GM10266 (cell line): ENCODE data around the gene TMED3.
"Not testable (repeated sequence)": the region's sequence is repeated elsewhere in the genome, so short reads cannot be mapped to it uniquely, and the experiment has no call there.

ENCODE experiments used
- DNase-seq: peaks from one replicate; pipeline ENCODE4 v3.0.0; 2012; ENCODE audit errors: extremely low spot score
- TF ChIP-seq, protein P1 (sequence below): IDR thresholded peaks from 2 replicates; pipeline ENCODE4 v1.5.1; 2012; ENCODE audit warnings: mild to moderate bottlenecking, low read depth; ENCODE audit not compliant: control insufficient read depth, insufficient read depth; ENCODE audit errors: missing control alignments

TMED3 gene

GRCh38 chr15:79308874-79309273 is 2.0 kb upstream of the TMED3 start:
- no peak for DNase-seq

DNA sequence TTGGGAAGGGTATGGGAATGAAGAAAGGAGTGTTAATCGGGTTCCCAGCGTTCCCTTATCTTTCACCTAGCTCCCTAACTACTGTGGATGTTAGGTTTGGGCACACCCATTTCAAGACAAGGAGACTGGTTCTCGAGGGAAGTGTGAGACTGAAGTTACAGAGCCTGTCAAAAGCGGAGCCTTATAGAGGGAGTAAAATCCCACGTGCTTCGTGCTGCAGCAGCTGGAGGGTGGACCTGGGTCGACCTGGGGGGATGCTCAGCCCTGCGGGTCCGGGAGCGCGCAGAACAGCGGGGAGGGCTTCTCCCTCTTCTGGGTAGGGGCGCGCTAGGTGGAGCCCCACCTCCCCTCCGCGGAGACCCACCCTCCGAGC is 314 bp upstream of the TMED3 start:
- TF ChIP-seq, protein P1, sequence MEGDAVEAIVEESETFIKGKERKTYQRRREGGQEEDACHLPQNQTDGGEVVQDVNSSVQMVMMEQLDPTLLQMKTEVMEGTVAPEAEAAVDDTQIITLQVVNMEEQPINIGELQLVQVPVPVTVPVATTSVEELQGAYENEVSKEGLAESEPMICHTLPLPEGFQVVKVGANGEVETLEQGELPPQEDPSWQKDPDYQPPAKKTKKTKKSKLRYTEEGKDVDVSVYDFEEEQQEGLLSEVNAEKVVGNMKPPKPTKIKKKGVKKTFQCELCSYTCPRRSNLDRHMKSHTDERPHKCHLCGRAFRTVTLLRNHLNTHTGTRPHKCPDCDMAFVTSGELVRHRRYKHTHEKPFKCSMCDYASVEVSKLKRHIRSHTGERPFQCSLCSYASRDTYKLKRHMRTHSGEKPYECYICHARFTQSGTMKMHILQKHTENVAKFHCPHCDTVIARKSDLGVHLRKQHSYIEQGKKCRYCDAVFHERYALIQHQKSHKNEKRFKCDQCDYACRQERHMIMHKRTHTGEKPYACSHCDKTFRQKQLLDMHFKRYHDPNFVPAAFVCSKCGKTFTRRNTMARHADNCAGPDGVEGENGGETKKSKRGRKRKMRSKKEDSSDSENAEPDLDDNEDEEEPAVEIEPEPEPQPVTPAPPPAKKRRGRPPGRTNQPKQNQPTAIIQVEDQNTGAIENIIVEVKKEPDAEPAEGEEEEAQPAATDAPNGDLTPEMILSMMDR, result no peak
- no peak for DNase-seq

More at GRCh38 chr15:79308874-79309273, 2.0 kb upstream of the TMED3 start:
- TF ChIP-seq, protein P1, result no peak

DNA sequence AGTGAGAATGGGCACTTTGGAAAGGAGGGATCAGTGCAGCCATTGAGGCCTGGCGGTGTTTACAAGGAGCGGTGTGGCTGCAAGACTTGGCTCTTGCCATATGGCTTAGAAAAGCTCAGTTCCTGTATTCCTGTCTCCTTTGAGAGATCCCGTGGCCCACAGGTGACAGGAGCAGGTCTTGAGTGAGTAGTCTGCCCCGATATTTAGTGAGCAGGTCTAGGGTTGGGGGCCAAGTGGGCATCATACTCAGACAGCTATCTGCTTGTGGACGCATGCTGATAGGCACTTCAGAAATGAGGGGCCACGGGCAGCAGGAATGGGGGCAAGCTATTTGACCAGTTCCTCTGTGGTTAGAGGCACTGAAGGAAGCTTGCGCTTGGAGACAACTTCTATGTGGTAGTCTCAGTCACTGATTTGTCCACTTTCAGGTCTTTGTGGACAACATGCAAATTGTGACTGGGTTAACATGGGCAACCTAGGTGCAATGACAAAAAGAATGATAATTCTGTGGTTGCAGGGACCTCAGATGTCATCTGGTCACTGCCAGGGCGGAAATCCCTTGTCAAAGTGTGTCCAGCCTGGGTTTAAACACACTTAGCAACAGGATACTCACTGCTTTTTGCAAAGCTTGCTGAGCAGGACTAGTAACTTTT is 1.1 kb downstream of the TMED3 start:
- TF ChIP-seq, protein P1, result no peak
- DNase-seq, result no peak

DNA sequence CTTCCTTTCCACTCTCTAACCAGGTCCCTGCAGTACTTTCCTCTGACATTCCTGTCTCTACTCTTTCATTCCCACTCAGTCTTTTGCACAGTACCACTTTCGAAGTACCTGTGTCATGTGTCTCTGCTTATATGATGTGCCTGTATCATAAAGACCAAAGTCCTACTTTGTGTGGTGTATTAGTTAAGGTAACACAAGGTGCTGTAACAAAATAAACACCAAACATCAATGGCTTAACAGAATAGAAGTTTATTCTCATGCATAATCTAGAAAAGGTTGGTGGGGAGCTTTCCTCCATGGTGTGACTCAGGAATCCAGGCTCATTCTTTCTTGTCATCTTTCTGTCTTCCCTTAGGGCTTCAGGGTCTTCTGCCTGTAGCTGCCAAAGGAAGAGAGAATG is 3.3 kb downstream of the TMED3 start:
- TF ChIP-seq, protein P1, result no peak
- no peak for DNase-seq

- TF ChIP-seq, protein P1, result no peak
- DNase-seq, result no peak
These were observed 3.9 kb downstream of the TMED3 start for GRCh38 chr15:79314811-79315210.

- DNase-seq, result no peak
- TF ChIP-seq, protein P1, result no peak
These were observed 4.9 kb downstream of the TMED3 start for GRCh38 chr15:79315623-79316328.

DNA sequence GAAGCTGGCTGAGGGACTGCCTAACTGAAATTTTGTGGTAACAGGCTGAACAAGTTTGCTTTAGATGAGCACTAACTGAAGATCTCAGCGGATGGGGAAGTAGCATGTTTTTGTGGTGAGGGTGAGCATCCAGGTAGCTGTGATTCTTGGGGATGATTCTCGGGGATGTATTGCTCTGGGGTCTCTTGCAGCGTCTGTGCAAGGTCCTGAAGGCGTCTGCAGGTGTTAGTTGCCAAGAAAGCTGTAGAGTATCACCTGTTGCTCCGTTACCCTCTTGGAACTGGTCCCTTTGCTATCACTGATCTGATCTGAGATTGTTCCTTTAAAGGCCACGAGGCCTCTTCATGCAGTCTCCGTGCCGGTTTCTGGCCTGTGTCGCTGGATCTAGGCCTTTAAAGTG is 6.0 kb downstream of the TMED3 start:
- DNase-seq, result no peak
- TF ChIP-seq, protein P1, result no peak

GRCh38 chr15:79319973-79320372 is 9.1 kb downstream of the TMED3 start:
- not testable (repeated sequence) for DNase-seq
